ENCODE measurements around the gene NCAM1.

DNA sequence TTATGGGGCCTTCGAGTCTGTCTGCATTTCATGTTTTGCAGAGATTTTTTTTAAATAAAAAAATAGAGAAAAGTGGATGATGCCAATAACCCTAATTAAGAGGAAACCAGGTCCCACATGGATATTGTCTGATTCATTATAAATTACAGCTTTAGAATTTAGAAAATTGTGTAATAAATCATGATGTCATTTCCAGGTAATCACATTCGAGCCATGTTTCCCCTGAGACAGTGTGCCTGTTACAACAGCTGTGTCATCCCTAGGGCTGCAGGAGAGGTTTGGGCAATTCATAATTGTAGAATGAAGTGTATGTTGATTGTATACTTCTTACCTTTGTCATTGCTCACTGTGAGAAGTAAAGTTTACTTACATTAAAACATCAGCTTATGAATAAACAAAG, 38.3 kb downstream of the NCAM1 start:
- TF ChIP-seq, protein P1, sequence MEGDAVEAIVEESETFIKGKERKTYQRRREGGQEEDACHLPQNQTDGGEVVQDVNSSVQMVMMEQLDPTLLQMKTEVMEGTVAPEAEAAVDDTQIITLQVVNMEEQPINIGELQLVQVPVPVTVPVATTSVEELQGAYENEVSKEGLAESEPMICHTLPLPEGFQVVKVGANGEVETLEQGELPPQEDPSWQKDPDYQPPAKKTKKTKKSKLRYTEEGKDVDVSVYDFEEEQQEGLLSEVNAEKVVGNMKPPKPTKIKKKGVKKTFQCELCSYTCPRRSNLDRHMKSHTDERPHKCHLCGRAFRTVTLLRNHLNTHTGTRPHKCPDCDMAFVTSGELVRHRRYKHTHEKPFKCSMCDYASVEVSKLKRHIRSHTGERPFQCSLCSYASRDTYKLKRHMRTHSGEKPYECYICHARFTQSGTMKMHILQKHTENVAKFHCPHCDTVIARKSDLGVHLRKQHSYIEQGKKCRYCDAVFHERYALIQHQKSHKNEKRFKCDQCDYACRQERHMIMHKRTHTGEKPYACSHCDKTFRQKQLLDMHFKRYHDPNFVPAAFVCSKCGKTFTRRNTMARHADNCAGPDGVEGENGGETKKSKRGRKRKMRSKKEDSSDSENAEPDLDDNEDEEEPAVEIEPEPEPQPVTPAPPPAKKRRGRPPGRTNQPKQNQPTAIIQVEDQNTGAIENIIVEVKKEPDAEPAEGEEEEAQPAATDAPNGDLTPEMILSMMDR (conservative IDR thresholded peaks at IDR 0.05; ENCODE audit: low read depth in 2 of 2) = no peak
- no peak for TF ChIP-seq EZH2phosphoT487 (IDR thresholded peaks at IDR 0.05; ENCODE audit: unreplicated experiment)
- TF ChIP-seq, protein P2, sequence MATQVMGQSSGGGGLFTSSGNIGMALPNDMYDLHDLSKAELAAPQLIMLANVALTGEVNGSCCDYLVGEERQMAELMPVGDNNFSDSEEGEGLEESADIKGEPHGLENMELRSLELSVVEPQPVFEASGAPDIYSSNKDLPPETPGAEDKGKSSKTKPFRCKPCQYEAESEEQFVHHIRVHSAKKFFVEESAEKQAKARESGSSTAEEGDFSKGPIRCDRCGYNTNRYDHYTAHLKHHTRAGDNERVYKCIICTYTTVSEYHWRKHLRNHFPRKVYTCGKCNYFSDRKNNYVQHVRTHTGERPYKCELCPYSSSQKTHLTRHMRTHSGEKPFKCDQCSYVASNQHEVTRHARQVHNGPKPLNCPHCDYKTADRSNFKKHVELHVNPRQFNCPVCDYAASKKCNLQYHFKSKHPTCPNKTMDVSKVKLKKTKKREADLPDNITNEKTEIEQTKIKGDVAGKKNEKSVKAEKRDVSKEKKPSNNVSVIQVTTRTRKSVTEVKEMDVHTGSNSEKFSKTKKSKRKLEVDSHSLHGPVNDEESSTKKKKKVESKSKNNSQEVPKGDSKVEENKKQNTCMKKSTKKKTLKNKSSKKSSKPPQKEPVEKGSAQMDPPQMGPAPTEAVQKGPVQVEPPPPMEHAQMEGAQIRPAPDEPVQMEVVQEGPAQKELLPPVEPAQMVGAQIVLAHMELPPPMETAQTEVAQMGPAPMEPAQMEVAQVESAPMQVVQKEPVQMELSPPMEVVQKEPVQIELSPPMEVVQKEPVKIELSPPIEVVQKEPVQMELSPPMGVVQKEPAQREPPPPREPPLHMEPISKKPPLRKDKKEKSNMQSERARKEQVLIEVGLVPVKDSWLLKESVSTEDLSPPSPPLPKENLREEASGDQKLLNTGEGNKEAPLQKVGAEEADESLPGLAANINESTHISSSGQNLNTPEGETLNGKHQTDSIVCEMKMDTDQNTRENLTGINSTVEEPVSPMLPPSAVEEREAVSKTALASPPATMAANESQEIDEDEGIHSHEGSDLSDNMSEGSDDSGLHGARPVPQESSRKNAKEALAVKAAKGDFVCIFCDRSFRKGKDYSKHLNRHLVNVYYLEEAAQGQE (IDR thresholded peaks at IDR 0.05; ENCODE audit: unreplicated experiment) = no peak
- no peak for TF ChIP-seq POLR2AphosphoS5 (IDR thresholded peaks at IDR 0.05; ENCODE audit: low read depth)
- TF ChIP-seq EZH2 (IDR thresholded peaks at IDR 0.05; ENCODE audit: low read depth, unreplicated experiment) = no peak
- TF ChIP-seq CREB1 (CRISPR knock-in tag; IDR thresholded peaks at IDR 0.05; ENCODE audit: low read depth) = no peak
- no peak for TF ChIP-seq ZNF114 (CRISPR knock-in tag; IDR thresholded peaks at IDR 0.05)
- no peak for TF ChIP-seq NANOG (IDR thresholded peaks at IDR 0.05; ENCODE audit: borderline replicate concordance)
- no peak for TF ChIP-seq JUNB (IDR thresholded peaks at IDR 0.05; ENCODE audit: unreplicated experiment)
- TF ChIP-seq STAT1 (IDR thresholded peaks at IDR 0.05; ENCODE audit: unreplicated experiment) = no peak
- TF ChIP-seq, protein P3, sequence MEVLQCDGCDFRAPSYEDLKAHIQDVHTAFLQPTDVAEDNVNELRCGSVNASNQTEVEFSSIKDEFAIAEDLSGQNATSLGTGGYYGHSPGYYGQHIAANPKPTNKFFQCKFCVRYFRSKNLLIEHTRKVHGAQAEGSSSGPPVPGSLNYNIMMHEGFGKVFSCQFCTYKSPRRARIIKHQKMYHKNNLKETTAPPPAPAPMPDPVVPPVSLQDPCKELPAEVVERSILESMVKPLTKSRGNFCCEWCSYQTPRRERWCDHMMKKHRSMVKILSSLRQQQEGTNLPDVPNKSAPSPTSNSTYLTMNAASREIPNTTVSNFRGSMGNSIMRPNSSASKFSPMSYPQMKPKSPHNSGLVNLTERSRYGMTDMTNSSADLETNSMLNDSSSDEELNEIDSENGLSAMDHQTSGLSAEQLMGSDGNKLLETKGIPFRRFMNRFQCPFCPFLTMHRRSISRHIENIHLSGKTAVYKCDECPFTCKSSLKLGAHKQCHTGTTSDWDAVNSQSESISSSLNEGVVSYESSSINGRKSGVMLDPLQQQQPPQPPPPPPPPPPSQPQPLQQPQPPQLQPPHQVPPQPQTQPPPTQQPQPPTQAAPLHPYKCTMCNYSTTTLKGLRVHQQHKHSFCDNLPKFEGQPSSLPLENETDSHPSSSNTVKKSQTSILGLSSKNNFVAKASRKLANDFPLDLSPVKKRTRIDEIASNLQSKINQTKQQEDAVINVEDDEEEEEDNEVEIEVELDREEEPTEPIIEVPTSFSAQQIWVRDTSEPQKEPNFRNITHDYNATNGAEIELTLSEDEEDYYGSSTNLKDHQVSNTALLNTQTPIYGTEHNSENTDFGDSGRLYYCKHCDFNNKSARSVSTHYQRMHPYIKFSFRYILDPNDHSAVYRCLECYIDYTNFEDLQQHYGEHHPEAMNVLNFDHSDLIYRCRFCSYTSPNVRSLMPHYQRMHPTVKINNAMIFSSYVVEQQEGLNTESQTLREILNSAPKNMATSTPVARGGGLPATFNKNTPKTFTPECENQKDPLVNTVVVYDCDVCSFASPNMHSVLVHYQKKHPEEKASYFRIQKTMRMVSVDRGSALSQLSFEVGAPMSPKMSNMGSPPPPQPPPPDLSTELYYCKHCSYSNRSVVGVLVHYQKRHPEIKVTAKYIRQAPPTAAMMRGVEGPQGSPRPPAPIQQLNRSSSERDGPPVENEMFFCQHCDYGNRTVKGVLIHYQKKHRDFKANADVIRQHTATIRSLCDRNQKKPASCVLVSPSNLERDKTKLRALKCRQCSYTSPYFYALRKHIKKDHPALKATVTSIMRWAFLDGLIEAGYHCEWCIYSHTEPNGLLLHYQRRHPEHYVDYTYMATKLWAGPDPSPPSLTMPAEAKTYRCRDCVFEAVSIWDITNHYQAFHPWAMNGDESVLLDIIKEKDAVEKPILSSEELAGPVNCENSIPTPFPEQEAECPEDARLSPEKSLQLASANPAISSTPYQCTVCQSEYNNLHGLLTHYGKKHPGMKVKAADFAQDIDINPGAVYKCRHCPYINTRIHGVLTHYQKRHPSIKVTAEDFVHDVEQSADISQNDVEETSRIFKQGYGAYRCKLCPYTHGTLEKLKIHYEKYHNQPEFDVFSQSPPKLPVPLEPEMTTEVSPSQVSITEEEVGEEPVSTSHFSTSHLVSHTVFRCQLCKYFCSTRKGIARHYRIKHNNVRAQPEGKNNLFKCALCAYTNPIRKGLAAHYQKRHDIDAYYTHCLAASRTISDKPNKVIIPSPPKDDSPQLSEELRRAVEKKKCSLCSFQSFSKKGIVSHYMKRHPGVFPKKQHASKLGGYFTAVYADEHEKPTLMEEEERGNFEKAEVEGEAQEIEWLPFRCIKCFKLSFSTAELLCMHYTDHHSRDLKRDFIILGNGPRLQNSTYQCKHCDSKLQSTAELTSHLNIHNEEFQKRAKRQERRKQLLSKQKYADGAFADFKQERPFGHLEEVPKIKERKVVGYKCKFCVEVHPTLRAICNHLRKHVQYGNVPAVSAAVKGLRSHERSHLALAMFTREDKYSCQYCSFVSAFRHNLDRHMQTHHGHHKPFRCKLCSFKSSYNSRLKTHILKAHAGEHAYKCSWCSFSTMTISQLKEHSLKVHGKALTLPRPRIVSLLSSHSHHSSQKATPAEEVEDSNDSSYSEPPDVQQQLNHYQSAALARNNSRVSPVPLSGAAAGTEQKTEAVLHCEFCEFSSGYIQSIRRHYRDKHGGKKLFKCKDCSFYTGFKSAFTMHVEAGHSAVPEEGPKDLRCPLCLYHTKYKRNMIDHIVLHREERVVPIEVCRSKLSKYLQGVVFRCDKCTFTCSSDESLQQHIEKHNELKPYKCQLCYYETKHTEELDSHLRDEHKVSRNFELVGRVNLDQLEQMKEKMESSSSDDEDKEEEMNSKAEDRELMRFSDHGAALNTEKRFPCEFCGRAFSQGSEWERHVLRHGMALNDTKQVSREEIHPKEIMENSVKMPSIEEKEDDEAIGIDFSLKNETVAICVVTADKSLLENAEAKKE (CRISPR knock-in tag; IDR thresholded peaks at IDR 0.05) = no peak
